ENCODE data around the gene LRRK2. TPM values are rescaled to one million over a fixed set of nuclear protein-coding genes. Genes with fewer than 3 reads are reported as not detected.

Gene LRRK2
- total RNA-seq, 1 donor from 2014 or later, result 0.52 TPM

- DNase-seq (ENCODE audit: low read depth), result no peak
- H3K4me3 ChIP-seq (ENCODE audit: low read depth, low read length), result peak overlapping the region; percentile 81
- no peak for TF ChIP-seq CTCF (conservative IDR thresholded peaks at IDR 0.05; ENCODE audit: low read depth, low read length)
Measured at GRCh38 chr12:40223646-40224045, 1.2 kb upstream of the LRRK2 start.

DNA sequence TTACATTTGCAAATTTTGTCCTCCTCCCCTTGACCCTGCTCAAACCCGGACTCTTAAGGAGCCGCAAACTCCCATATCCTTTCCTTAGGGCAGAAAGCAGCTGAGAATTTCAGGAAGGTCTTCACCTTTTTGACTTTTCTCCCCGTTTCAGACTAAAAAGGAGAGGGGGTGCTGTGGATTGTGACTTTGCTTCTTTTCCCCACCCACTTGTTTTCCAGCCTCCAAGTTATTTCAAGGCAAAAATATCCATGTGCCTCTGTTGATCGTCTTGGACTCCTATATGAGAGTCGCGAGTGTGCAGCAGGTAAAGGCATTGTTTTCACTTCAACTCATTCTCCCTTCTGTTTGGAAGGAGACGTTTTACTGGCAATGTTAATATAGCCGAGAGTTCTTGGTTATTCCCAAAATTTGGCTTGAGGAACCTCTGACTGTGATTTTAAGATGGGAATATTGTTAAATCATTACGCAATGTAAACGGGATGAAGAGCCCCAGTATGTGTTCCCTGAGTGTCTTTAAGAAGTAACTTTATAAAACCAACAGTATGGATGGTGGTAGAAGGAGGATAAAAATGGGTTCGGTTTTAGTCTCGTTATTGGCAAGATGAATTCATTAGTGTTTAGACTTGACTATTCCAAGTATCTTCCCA lies 663 bp downstream of the LRRK2 start:
- no peak for TF ChIP-seq CTCF (conservative IDR thresholded peaks at IDR 0.05; ENCODE audit: low read depth, low read length)
- no peak for DNase-seq (ENCODE audit: low read depth)
- peak overlapping the region; percentile 81 for H3K4me3 ChIP-seq (ENCODE audit: low read depth, low read length)

- DNase-seq (ENCODE audit: low read depth), result no peak
- TF ChIP-seq CTCF (conservative IDR thresholded peaks at IDR 0.05; ENCODE audit: low read depth, low read length), result no peak
- peak overlapping the region; percentile 81 for H3K4me3 ChIP-seq (ENCODE audit: low read depth, low read length)
Measured at GRCh38 chr12:40225984-40226602, 1.3 kb downstream of the LRRK2 start.

DNA sequence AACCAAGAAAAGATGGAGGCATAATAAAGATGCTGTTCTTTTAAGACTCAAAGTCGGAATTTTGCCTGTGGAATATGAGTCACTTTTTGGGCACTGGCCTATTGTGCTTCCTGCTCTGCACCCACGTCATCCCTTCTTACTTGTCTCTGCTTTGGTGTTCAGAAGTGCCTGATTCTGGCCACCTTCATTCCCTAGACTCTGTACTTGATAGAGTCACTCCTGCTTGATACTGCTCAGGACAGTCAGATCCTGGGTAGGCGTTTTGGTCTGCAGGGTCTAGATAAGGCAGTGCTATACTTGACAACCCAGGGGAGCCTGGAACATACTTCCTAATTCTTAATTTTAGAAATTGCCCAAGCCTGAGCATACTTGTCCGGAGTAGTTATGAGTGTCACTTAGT lies 1.9 kb downstream of the LRRK2 start:
- peak overlapping the region; percentile 81 for H3K4me3 ChIP-seq (ENCODE audit: low read depth, low read length)
- no peak for DNase-seq (ENCODE audit: low read depth)
- no peak for TF ChIP-seq CTCF (conservative IDR thresholded peaks at IDR 0.05; ENCODE audit: low read depth, low read length)

GRCh38 chr12:40227447-40227846 lies 2.6 kb downstream of the LRRK2 start:
- no peak for TF ChIP-seq CTCF (conservative IDR thresholded peaks at IDR 0.05; ENCODE audit: low read depth, low read length)
- peak overlapping the region; percentile 81 for H3K4me3 ChIP-seq (ENCODE audit: low read depth, low read length)
- no peak for DNase-seq (ENCODE audit: low read depth)

- DNase-seq (ENCODE audit: low read depth), result no peak
- TF ChIP-seq CTCF (conservative IDR thresholded peaks at IDR 0.05; ENCODE audit: low read depth, low read length), result no peak
- H3K4me3 ChIP-seq (ENCODE audit: low read depth, low read length), result peak overlapping the region; percentile 21
Measured at GRCh38 chr12:40228727-40229126, 3.9 kb downstream of the LRRK2 start.

Data from epithelial cell of proximal tubule (primary cell).